GM12873 (cell line): ENCODE data around the gene PDILT.

Source experiments
- CTCF ChIP-seq: IDR thresholded peaks from 2 replicates; pipeline ENCODE4 v1.5.1; 2012; ENCODE audit warnings: low read depth, mild to moderate bottlenecking, moderate library complexity, low read length, control low read depth; ENCODE audit not compliant: insufficient read depth; ENCODE audit errors: missing control alignments

The PDILT gene

GRCh38 chr16:20310421-20311395 is 93.8 kb downstream of the PDILT start:
- no peak for TF ChIP-seq CTCF

- TF ChIP-seq CTCF: no peak
Measured at GRCh38 chr16:20309786-20310185, 94.8 kb downstream of the PDILT start.
